Amniotic epithelial cell (primary cell): ENCODE measurements around the gene TRIM4.
A peak's percentile ranks its signal among the peaks of the same experiment; 100 is the strongest.

Experiments
- DNase-seq: peaks from one replicate; pipeline ENCODE4 v3.0.0-alpha.2; 2010; ENCODE audit warnings: low read depth

TRIM4 gene

GRCh38 chr7:99843808-99844207 lies 75.5 kb downstream of the TRIM4 start:
- peak; percentile 78 for DNase-seq

GRCh38 chr7:99842926-99843325 lies 76.4 kb downstream of the TRIM4 start:
- DNase-seq: no peak
